ENCODE data around the gene MTERF1. TPM values are rescaled to one million over a fixed set of nuclear protein-coding genes. Genes with fewer than 3 reads are reported as not detected.

MTERF1 gene
- total RNA-seq, 4 donors from 2014 or later: 4.4 to 12.5 (median 7.1) TPM

GRCh38 chr7:91918356-91918755 is 37.9 kb upstream of the MTERF1 start:
- Histone ChIP-seq H3K27me3 (no peaks in the 10 kb centered on the region), H3K4me3 (no peak overlapping the region), H3K27ac (no peak overlapping the region), H3K4me1 (no peaks in the 10 kb centered on the region), H3K9me3 (no peaks in the 10 kb centered on the region), H3K36me3 (no peaks in the 10 kb centered on the region)
- ATAC-seq: no peak
- 32 to 38% methylated on average over 1 of the region's 1 CpG for WGBS, 2 donors (ENCODE audit: low coverage in 1 of 2)
- TF ChIP-seq POLR2A (IDR thresholded peaks at IDR 0.05) (no peak), POLR2AphosphoS5 (IDR thresholded peaks at IDR 0.05) (no peak), EP300 (IDR thresholded peaks at IDR 0.05) (no peak), CTCF (IDR thresholded peaks at IDR 0.05) (no peak)

GRCh38 chr7:91916051-91916440 is 35.5 kb upstream of the MTERF1 start:
- no peak for TF ChIP-seq CTCF (IDR thresholded peaks at IDR 0.05)
- TF ChIP-seq POLR2AphosphoS5 (IDR thresholded peaks at IDR 0.05): no peak
- TF ChIP-seq EP300 (IDR thresholded peaks at IDR 0.05): no peak
- no peak for TF ChIP-seq POLR2A (IDR thresholded peaks at IDR 0.05)
- Histone ChIP-seq H3K4me1 (no peaks in the 10 kb centered on the region), H3K27me3 (no peaks in the 10 kb centered on the region), H3K36me3 (no peaks in the 10 kb centered on the region), H3K4me3 (no peak overlapping the region), H3K9me3 (no peaks in the 10 kb centered on the region), H3K27ac (no peak overlapping the region)
- WGBS, 2 donors (ENCODE audit: low coverage in 1 of 2): 80 to 83% methylated on average over 1 of the region's 1 CpG
- ATAC-seq: no peak

- ATAC-seq: no peak
- no peak overlapping the region for H3K27ac ChIP-seq
- no peaks in the 10 kb centered on the region for H3K36me3 ChIP-seq
Measured at GRCh38 chr7:91915401-91916050, 35.0 kb upstream of the MTERF1 start.

GRCh38 chr7:91913612-91914011 is 33.1 kb upstream of the MTERF1 start:
- no peak overlapping the region for H3K27ac ChIP-seq
- 71% methylated on average over 1 of the region's 2 CpGs; no CpG with 5 or more reads in 1 of the 2 donors for WGBS, 2 donors (ENCODE audit: low coverage in 1 of 2)
- ATAC-seq: no peak

More at GRCh38 chr7:91915401-91916050, 35.0 kb upstream of the MTERF1 start:
- Histone ChIP-seq H3K4me1 (no peaks in the 10 kb centered on the region), H3K4me3 (no peak overlapping the region), H3K9me3 (no peaks in the 10 kb centered on the region), H3K27me3 (no peaks in the 10 kb centered on the region)
- 86 to 100% methylated on average over 3 of the region's 3 CpGs for WGBS, 2 donors (ENCODE audit: low coverage in 1 of 2)
- no peak for TF ChIP-seq EP300 (IDR thresholded peaks at IDR 0.05)
- no peak for TF ChIP-seq POLR2A (IDR thresholded peaks at IDR 0.05)
- TF ChIP-seq CTCF (IDR thresholded peaks at IDR 0.05): no peak
- TF ChIP-seq POLR2AphosphoS5 (IDR thresholded peaks at IDR 0.05): no peak

More at GRCh38 chr7:91913612-91914011, 33.1 kb upstream of the MTERF1 start:
- no peaks in the 10 kb centered on the region for H3K36me3 ChIP-seq
- H3K9me3 ChIP-seq: no peaks in the 10 kb centered on the region
- no peaks in the 10 kb centered on the region for H3K27me3 ChIP-seq
- no peak overlapping the region for H3K4me3 ChIP-seq
- TF ChIP-seq CTCF (IDR thresholded peaks at IDR 0.05) (no peak), POLR2AphosphoS5 (IDR thresholded peaks at IDR 0.05) (no peak), EP300 (IDR thresholded peaks at IDR 0.05) (no peak)
- H3K4me1 ChIP-seq: no peaks in the 10 kb centered on the region

Measured in gastroesophageal sphincter (tissue), 4 donors.